HFFc6 (cell line): Measurements from ENCODE around the gene GALNT2. TPM values are rescaled to one million over a fixed set of nuclear protein-coding genes. Genes with fewer than 3 reads are reported as not detected.

Experiments used
- DNase-seq: peaks from one replicate; pipeline ENCODE4 v3.0.0-alpha.2; 2018
- H3K27ac Mint-ChIP-seq: 2 replicates; pipeline ENCODE4 v1.8.0; 2020; ENCODE audit warnings: mild to moderate bottlenecking, mixed read lengths
- H3K27me3 Mint-ChIP-seq: 2 replicates; pipeline ENCODE4 v1.8.0; 2021; ENCODE audit warnings: mild to moderate bottlenecking, moderate library complexity, mixed read lengths; ENCODE audit not compliant: insufficient read depth
- H3K36me3 Mint-ChIP-seq: 2 replicates; pipeline ENCODE4 v1.8.0; 2021; ENCODE audit warnings: low read depth, mixed read lengths
- H3K4me1 Mint-ChIP-seq: 2 replicates; pipeline ENCODE4 v1.8.0; 2020; ENCODE audit warnings: low read depth, mixed read lengths
- H3K4me3 Mint-ChIP-seq: 2 replicates; pipeline ENCODE4 v1.8.0; 2020; ENCODE audit warnings: mild to moderate bottlenecking, moderate library complexity, mixed read lengths
- H3K9me3 Mint-ChIP-seq: 2 replicates; pipeline ENCODE4 v1.8.0; 2020; ENCODE audit warnings: mild to moderate bottlenecking, mixed read lengths
- total RNA-seq, 6 experiments: library from RNA; stranded (reverse); fragmentation: NEBNext Ultra II Directional; extraction: Animal tissue kit (Norgen Biotek cat#: 25700); gene quantifications; 2 replicates in 1 of 6; 3 replicates in 5 of 6; pipeline ENCODE4 v1.2.3, GENCODE V29; 2021
- TF ChIP-seq, protein P1 (sequence below): fragments of 200-600 bp; sonication (generic); IDR thresholded peaks from 2 replicates; pipeline ENCODE4 v1.5.0; 2021; ENCODE audit warnings: antibody characterized with exemption, mild to moderate bottlenecking

The GALNT2 gene
- total RNA-seq, 6 experiments from 2014 or later: 174 to 194 (median 181) TPM

DNA sequence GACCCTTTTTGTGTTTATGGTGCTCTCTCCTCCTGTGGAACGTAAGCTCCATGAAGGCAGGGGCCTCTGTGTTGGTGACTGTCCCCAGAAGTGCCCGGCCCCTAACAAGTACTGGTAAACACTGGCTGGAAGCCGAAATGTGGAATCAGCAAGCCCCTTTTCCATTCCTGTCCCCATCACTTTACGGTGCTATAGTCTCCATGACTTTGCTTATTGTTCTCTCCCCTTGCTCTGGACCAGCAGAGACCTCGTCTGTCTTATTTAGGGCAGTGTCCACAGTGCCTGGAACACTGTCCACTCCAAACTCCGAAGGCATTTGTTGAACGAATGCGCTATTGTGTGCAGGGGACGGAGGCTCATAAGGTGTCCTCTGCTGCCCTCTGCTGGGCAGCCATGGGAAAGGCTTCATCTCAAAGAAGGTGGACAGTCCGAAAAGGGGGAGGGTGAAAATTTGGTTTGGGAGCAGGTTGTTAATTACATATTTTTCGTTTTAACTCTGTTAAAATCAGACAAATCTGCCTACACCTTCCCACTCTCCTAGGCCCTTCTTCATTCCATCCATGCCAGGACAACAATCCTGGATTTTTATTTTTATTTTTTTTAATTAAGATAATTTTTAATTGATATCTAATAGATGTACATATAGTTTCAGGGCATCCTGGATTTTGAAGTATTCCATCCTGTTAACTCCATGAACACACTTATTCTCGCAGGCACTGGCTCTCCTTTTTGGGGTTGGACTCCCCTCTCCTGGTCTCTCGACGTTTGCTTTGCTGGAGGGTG lies 243.5 kb downstream of the GALNT2 start:
- H3K9me3 Mint-ChIP-seq: no peaks in the 10 kb centered on the region

DNA sequence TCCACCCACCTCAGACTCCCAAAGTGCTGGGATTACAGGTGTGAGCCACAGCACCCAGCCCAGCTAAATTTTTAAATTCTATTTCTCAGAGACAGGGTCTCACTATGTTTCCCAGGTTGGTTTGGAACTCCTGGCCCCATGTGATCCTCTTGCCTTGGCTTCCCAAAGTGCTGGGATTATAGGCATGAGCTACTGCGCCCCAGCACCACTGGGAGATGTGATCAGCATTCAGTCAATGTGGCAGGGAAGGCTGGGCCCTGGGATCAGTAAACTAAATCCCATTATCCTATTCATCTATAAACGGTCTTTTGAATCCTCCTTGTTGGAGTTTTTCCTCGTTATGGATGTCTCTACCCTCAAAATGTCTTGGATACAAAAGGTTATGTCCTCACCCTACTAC lies 245.6 kb downstream of the GALNT2 start:
- Mint-ChIP-seq H3K4me1 (peaks cover 11% of the 10 kb centered on the region), H3K27ac (no peak overlapping the region), H3K9me3 (no peaks in the 10 kb centered on the region), H3K4me3 (no peak overlapping the region), H3K36me3 (no peaks in the 10 kb centered on the region), H3K27me3 (peaks cover 8% of the 10 kb centered on the region; the same call in 1 of the 2 replicates)
- DNase-seq: no peak
- TF ChIP-seq, protein P1, sequence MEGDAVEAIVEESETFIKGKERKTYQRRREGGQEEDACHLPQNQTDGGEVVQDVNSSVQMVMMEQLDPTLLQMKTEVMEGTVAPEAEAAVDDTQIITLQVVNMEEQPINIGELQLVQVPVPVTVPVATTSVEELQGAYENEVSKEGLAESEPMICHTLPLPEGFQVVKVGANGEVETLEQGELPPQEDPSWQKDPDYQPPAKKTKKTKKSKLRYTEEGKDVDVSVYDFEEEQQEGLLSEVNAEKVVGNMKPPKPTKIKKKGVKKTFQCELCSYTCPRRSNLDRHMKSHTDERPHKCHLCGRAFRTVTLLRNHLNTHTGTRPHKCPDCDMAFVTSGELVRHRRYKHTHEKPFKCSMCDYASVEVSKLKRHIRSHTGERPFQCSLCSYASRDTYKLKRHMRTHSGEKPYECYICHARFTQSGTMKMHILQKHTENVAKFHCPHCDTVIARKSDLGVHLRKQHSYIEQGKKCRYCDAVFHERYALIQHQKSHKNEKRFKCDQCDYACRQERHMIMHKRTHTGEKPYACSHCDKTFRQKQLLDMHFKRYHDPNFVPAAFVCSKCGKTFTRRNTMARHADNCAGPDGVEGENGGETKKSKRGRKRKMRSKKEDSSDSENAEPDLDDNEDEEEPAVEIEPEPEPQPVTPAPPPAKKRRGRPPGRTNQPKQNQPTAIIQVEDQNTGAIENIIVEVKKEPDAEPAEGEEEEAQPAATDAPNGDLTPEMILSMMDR: no peak

More for the DNA sequence above, 243.5 kb downstream of the GALNT2 start:
- H3K36me3 Mint-ChIP-seq: no peaks in the 10 kb centered on the region
- peak; percentile 46 for DNase-seq
- peaks cover 8% of the 10 kb centered on the region; the same call in 1 of the 2 replicates for H3K27me3 Mint-ChIP-seq
- TF ChIP-seq, protein P1: peak; percentile 95
- H3K4me1 Mint-ChIP-seq: peaks cover 11% of the 10 kb centered on the region
- H3K27ac Mint-ChIP-seq: no peak overlapping the region
- H3K4me3 Mint-ChIP-seq: no peak overlapping the region

DNA sequence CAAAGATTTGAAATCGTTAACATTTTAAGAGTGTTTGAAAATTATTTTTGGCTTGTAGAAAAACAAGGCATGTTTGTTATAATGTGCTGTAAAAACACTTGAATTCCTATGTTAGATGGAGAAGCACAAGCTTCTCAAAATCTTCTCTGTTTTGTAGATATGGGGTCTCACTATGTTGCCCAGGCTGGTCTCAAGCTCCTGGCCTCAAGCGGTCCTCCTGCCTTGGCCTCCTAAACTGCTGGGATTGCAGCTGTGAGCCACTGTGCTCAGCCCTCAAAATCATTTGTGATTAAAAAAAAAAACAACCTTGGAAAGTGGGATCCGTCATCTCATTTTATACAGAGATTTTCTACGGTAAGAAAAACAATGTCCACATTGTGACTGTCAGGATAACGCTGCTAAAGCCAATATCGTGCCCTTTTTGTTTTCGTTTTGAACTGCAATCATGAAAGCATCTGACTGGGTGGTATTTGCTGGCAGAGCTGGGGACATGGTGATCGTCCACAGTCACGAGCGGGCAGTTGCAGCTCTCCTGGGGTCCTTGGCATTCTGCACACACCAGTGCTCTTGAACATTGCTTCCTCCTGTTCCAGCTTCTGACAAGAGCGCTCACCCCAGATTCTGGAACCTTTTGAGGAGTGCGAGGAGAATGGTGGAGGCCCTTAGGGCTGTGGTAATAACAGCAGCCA lies 246.6 kb downstream of the GALNT2 start:
- Mint-ChIP-seq H3K27me3 (peaks cover 11% of the 10 kb centered on the region; the same call in 1 of the 2 replicates), H3K4me1 (peaks cover 5% of the 10 kb centered on the region), H3K4me3 (no peak overlapping the region), H3K27ac (no peak overlapping the region), H3K9me3 (no peaks in the 10 kb centered on the region), H3K36me3 (no peaks in the 10 kb centered on the region)
- TF ChIP-seq, protein P1: no peak
- DNase-seq: no peak

DNA sequence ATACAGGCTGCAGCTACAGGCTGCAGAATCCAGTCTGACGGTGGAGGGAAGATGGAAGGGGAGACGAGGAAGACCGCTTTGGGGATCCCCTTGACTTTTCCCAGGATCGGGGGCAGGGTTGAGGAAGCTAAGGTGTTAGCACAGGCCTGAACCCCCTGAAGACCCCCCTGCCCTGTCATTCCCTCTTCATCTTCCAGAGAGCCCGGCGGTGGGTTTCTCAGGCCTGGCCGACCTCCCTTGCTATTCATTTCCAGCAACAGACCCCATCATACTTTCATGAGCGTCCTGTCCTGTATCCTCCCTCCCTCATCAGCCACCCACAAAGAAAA lies 247.1 kb downstream of the GALNT2 start:
- Mint-ChIP-seq H3K36me3 (no peaks in the 10 kb centered on the region), H3K4me1 (peaks cover 5% of the 10 kb centered on the region), H3K9me3 (no peaks in the 10 kb centered on the region), H3K27ac (no peak overlapping the region), H3K4me3 (no peak overlapping the region), H3K27me3 (peaks cover 11% of the 10 kb centered on the region; the same call in 1 of the 2 replicates)
- TF ChIP-seq, protein P1: no peak
- DNase-seq: no peak

DNA sequence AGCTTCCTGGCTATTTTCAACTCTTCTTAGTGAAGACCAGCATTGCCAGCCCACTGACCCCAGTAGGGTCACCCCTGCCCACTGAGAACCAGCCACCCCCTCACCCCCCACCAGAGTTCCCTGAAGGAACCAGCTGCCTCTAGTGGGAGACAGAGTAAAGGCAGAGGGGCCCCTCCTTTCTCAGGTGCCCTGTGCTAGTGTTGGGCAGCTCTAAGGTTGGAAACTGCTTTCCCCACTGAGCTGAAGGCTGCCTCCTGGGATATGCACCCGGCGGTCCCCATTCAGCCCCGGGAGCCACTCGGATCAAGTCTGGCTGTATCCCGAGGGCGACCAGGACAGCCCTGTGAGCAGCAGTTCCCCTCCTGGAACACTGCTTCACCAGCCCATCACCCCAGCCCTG lies 248.1 kb downstream of the GALNT2 start:
- Mint-ChIP-seq H3K36me3 (no peaks in the 10 kb centered on the region), H3K4me3 (no peak overlapping the region), H3K9me3 (no peaks in the 10 kb centered on the region), H3K27ac (no peak overlapping the region), H3K27me3 (peaks cover 11% of the 10 kb centered on the region; the same call in 1 of the 2 replicates), H3K4me1 (peaks cover 5% of the 10 kb centered on the region)
- DNase-seq: no peak
- TF ChIP-seq, protein P1: no peak
